Kasumi-1 (cell line): ENCODE data around the gene LARGE2.
A peak's percentile ranks its signal among the peaks of the same experiment; 100 is the strongest.

ENCODE experiments used
- DNase-seq, 2 experiments: peaks; one replicate each; lab custom pipeline; 2025; lab: John Stamatoyannopoulos, UW

LARGE2 gene

GRCh38 chr11:45930031-45930794 is 7.8 kb downstream of the LARGE2 start:
- DNase-seq = peak; percentile 73 to 84

DNA sequence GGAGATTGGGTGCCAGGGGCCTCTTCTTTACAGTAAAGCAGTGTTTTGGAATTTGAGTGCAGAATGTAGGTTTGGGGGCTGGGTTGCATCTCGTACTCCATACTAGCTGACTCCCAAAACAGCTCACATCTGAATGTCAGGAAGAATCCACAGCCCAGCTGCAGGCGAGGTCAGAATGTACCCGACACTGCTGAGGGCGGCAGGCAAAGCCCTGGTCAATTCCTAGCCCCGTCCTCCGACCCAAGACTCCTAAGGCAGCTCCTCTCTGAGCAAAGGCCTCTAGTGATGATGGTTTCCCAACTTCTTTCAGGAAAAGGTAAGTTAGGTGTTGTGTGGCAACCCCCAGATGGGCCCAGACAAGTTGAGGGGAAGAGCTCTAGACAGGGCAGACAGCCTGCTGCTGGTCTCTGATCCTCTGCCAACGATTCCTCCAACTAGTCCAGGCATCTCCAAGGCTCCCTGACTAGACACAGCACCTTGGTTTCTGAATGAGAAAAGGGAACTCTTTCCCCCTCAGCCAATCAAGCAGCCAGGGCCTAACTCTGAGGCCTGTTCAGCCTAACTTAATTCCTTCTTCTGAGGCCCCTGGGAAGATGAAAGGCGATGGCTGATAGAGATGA is 8.6 kb downstream of the LARGE2 start:
- no peak for DNase-seq

- no peak for DNase-seq
Measured at GRCh38 chr11:45931739-45932138, 9.3 kb downstream of the LARGE2 start.

GRCh38 chr11:45932217-45932616 is 9.8 kb downstream of the LARGE2 start:
- no peak for DNase-seq

GRCh38 chr11:45933131-45933831 is 10.8 kb downstream of the LARGE2 start:
- DNase-seq = no peak

- DNase-seq = no peak
Measured at GRCh38 chr11:45933846-45934579, 11.6 kb downstream of the LARGE2 start.

DNA sequence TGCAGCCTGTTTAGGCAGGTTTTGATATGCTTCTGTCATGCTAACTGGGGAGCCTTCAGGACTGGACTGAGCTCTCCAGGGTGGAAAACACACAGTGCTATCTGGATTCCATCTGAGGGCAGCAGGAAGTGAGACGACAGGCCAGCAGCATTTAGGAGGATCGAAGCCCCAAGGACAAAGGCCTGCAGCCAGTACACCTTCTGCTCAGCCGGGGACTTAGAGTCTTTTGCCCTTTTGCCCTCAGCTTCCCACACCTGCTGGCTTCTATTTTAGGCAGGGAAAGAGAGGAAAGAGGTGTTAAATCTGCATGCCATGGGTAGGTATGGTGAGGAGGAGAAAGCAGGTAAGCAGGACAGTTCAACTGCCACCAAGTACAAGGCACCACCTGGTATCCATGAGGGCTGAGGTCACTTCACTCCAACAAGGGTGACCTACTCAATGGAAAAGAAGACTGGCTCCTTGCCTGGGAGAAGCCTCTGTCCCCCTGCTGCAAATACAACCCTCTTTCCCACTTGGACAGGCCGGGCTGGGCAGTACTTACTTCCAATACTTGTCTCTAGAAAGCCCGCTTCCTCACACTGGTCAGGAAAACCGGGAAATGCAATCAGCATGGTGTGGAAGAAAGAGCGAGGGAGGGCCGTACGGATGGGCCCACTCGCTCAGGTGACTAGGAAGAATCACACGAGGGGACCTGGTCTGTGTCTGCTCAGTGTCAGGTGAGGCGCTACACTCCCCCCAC is 12.3 kb downstream of the LARGE2 start:
- DNase-seq = no peak

- no peak for DNase-seq
Measured at GRCh38 chr11:45935349-45936064, 13.1 kb downstream of the LARGE2 start.

- DNase-seq = no peak
Measured at GRCh38 chr11:45936511-45937054, 14.1 kb downstream of the LARGE2 start.

DNA sequence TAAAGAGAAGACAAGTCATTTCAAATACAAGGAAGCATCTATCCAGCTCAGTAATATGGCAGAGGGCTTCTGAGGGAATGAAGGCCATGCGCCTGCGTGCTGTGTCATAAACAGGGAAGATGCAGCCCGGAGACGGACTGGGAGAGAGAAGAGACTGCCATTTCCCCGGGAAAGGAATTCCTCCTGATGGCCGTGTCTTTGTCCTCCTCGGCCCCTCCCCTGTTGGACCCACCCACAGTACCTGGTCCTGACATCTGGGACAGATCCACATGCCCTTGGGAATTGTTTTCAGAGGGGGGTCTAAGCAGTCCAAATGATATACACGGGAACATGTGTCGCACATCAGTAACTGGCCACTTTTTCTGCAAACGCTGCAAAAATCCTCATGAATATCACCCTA is 15.5 kb downstream of the LARGE2 start:
- no peak for DNase-seq

- DNase-seq = no peak
Measured at GRCh38 chr11:45939836-45940235, 17.4 kb downstream of the LARGE2 start.

- no peak for DNase-seq
Measured at GRCh38 chr11:45941285-45941684, 18.8 kb downstream of the LARGE2 start.

GRCh38 chr11:45942381-45942780 is 19.9 kb downstream of the LARGE2 start:
- DNase-seq = no peak

DNA sequence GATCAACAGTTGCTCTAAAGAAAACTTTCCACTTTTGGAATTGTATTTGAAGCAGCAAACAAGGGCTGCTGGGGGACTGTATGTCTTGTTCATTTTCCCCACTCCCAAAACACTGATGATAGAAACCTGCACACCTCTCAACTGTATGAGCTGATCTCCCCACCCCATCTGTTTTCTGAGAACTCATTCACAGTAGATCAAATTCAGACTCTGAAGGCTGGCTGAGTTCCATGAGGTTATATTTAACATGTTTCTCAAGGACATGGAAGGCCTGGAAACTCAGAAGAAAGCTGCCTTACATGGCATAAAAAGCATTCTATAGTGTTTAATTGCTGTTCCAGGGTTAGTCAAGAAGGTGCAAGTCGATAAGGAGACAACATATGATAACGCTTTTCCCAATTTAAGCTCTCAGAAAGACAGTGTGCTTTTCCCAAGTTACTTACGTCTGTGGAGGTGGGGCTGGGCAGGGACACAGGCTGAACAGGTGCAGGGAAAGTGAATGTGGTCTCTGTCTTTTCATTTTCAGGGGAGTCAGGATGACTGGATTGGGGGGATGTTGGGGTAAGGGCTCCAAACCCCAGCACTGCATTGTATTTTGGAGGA is 23.0 kb downstream of the LARGE2 start:
- no peak for DNase-seq

DNA sequence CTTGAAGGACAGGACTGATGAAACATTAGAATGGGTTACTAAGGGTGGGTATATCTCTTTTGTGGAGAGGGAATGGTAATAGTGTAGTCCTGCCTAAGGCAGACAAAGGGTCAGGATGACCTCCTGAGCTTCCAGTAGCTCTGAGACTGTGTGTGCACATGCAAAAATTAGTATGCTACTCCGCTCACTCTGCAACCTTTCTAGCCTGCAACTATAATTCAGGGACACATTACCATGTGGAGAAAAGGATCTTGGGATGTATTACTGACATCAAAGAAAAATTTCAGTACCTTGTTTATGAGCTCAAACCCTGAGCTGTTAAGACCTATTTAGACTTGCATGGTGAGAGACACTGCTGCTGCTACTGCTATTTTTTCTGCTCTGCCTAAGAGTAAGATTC is 25.4 kb downstream of the LARGE2 start:
- no peak for DNase-seq

GRCh38 chr11:45948356-45948755 is 25.9 kb downstream of the LARGE2 start:
- no peak for DNase-seq

DNA sequence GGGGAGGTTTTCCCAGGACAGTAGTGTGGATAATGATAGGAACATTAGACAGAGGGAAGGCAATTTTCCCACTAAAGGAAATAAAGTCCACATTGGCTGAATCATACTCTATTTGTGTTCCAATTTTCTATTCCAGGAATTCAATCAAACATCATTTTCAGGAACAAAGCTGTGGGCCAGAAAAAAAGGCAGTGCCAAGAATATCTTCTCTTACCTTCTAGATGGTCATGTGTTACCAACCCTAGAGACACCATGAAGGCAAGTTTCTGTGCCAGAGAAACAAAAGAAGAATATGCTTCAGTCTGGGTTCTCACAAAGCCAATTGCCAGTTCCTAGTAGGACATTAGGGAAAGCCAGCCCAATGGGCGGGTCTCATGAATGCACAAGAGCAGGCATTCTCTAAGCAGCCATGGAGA is 27.5 kb downstream of the LARGE2 start:
- no peak for DNase-seq

DNA sequence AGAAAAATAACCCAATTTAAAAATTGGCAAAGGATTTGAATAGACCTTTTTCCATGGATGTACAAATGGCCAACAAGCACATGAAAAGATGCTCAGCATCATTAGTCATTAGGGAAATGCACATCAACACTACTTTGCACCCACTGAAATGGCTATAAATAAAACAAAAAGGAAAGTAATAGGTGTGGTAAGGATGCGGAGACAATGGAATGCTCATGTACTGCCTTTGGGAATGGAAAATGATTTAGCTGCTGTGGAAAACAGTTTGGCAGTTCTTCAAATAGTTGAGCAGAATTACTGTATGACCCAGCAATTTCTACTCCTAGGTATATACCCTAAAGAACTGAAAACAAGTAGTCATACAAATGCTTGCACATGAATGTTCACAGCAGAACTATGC is 37.4 kb downstream of the LARGE2 start:
- no peak for DNase-seq

- DNase-seq = no peak
Measured at GRCh38 chr11:45960387-45961095, 38.1 kb downstream of the LARGE2 start.
